GM19395 (cell line): Measurements from ENCODE around the gene PSMB7.
A peak's percentile ranks its signal among the peaks of the same experiment; 100 is the strongest.

Experiments used
- ATAC-seq: cut with Tn5 transposase; IDR thresholded peaks from one replicate; pipeline ENCODE4 v1.9.1; 2021; ENCODE audit warnings: mild to moderate bottlenecking, moderate library complexity; ENCODE audit not compliant: unreplicated experiment

The PSMB7 gene

GRCh38 chr9:124415102-124415851 lies at the start of gene PSMB7:
TSS of gene PSMB7 (minus strand) at chr9:124415442. CDS start at chr9:124415425, 17 bp downstream.
- peak; percentile 93 for ATAC-seq

- ATAC-seq = no peak
These were observed 47.5 kb upstream of the PSMB7 start for GRCh38 chr9:124462739-124463138.

- ATAC-seq = no peak
These were observed 43.2 kb upstream of the PSMB7 start for GRCh38 chr9:124458441-124458840.

- no peak for ATAC-seq
These were observed 42.7 kb upstream of the PSMB7 start for GRCh38 chr9:124457887-124458431.

- no peak for ATAC-seq
These were observed 42.0 kb upstream of the PSMB7 start for GRCh38 chr9:124457079-124457886.

GRCh38 chr9:124456341-124457078 lies 41.3 kb upstream of the PSMB7 start:
- no peak for ATAC-seq

- ATAC-seq = no peak
These were observed 40.6 kb upstream of the PSMB7 start for GRCh38 chr9:124455820-124456219.

- no peak for ATAC-seq
These were observed 39.7 kb upstream of the PSMB7 start for GRCh38 chr9:124454791-124455443.

GRCh38 chr9:124454296-124454695 lies 39.1 kb upstream of the PSMB7 start:
- no peak for ATAC-seq

- ATAC-seq = no peak
These were observed 38.4 kb upstream of the PSMB7 start for GRCh38 chr9:124453586-124454191.

- no peak for ATAC-seq
These were observed 37.8 kb upstream of the PSMB7 start for GRCh38 chr9:124452841-124453585.

GRCh38 chr9:124452326-124452725 lies 37.1 kb upstream of the PSMB7 start:
- no peak for ATAC-seq

- no peak for ATAC-seq
These were observed 35.9 kb upstream of the PSMB7 start for GRCh38 chr9:124450931-124451661.

- no peak for ATAC-seq
These were observed 35.1 kb upstream of the PSMB7 start, which contains the start of gene ADGRD2 for GRCh38 chr9:124450241-124450924. TSS of gene ADGRD2 (plus strand) at chr9:124450451. CDS start at chr9:124451667, 1,216 bp downstream.

GRCh38 chr9:124449381-124450151 lies 34.3 kb upstream of the PSMB7 start:
- no peak for ATAC-seq

GRCh38 chr9:124448019-124448418 lies 32.8 kb upstream of the PSMB7 start:
- ATAC-seq = no peak

- ATAC-seq = no peak
These were observed 32.0 kb upstream of the PSMB7 start for GRCh38 chr9:124447297-124447661.
